Activated naive CD4-positive, alpha-beta T cell treated with anti-CD3 and anti-CD28 coated beads, Interleukin-2, amount 50 U/mL, for 16 hours (primary cell): ENCODE measurements around the gene A1CF.

Experiments used
- DNase-seq: peaks from one replicate; pipeline ENCODE4 v3.0.0-alpha.2; 2020

Gene A1CF

GRCh38 chr10:50861370-50861769 is 24.1 kb downstream of the A1CF start:
- no peak for DNase-seq

- DNase-seq = no peak
These were observed 27.8 kb downstream of the A1CF start for GRCh38 chr10:50857579-50857978.

- DNase-seq = no peak
These were observed 30.0 kb downstream of the A1CF start for GRCh38 chr10:50855461-50855860.

- no peak for DNase-seq
These were observed 30.4 kb downstream of the A1CF start for GRCh38 chr10:50855015-50855414.

GRCh38 chr10:50853557-50853956 is 31.9 kb downstream of the A1CF start:
- no peak for DNase-seq

- no peak for DNase-seq
These were observed 33.3 kb downstream of the A1CF start for GRCh38 chr10:50851884-50852671.

GRCh38 chr10:50850578-50851230 is 34.7 kb downstream of the A1CF start:
- DNase-seq = no peak

- DNase-seq = no peak
These were observed 38.7 kb downstream of the A1CF start for GRCh38 chr10:50846753-50847152.

- no peak for DNase-seq
These were observed 48.3 kb downstream of the A1CF start for GRCh38 chr10:50837095-50837494.

GRCh38 chr10:50832171-50832751 is 53.2 kb downstream of the A1CF start:
- DNase-seq = no peak

- no peak for DNase-seq
These were observed 55.4 kb downstream of the A1CF start for GRCh38 chr10:50830066-50830465.

GRCh38 chr10:50824782-50825181 is 60.6 kb downstream of the A1CF start:
- DNase-seq = no peak

GRCh38 chr10:50823789-50824188 is 61.6 kb downstream of the A1CF start:
- no peak for DNase-seq

- no peak for DNase-seq
These were observed 75.8 kb downstream of the A1CF start for GRCh38 chr10:50809596-50809995.

GRCh38 chr10:50807851-50808776 is 77.3 kb downstream of the A1CF start:
- no peak for DNase-seq

- DNase-seq = no peak
These were observed 79.3 kb downstream of the A1CF start for GRCh38 chr10:50805981-50806622.

GRCh38 chr10:50799595-50799994 is 85.8 kb downstream of the A1CF start:
- no peak for DNase-seq

- no peak for DNase-seq
These were observed 87.1 kb downstream of the A1CF start for GRCh38 chr10:50798297-50798696.

GRCh38 chr10:50796693-50797092 is 88.7 kb downstream of the A1CF start:
- DNase-seq = no peak

- no peak for DNase-seq
These were observed 90.9 kb downstream of the A1CF start for GRCh38 chr10:50794490-50794889.

- no peak for DNase-seq
These were observed 96.2 kb downstream of the A1CF start for GRCh38 chr10:50788951-50789945.
